ENCODE results near the gene TBCD.

GRCh38 chr17:82873521-82873920, 121.7 kb downstream of the TBCD start:
- TF ChIP-seq EZH2 (IDR thresholded peaks at IDR 0.05; ENCODE audit: insufficient read depth, low read length), result no peak
- TF ChIP-seq CTCF (IDR thresholded peaks at IDR 0.05; ENCODE audit: insufficient read depth, low read depth, low read length), result no peak
